H1 (cell line): ENCODE data around the gene SLC17A1. TPM values are rescaled to one million over a fixed set of nuclear protein-coding genes. Genes with fewer than 3 reads are reported as not detected.

Experiments
- CTCF ChIA-PET: fragments of 300-600 bp; sonication (Branson Sonifier 250); formaldehyde crosslinking; loops from one replicate; lab custom pipeline; 2021; ENCODE audit not compliant: partially characterized antibody; lab: Charles Lee
- POLR2A ChIA-PET: fragments of 300-600 bp; sonication (Branson Sonifier 250); formaldehyde crosslinking; loops from one replicate; lab custom pipeline; 2021; ENCODE audit warnings: inconsistent platforms; ENCODE audit not compliant: partially characterized antibody; lab: Charles Lee
- DNase-seq, 2 experiments: peaks; one replicate each; pipeline versions ENCODE4 v3.0.0 to v3.0.0-alpha.2; 2010 to 2022; ENCODE audit warnings: low spot score in 2 of 2, low read depth in 1 of 2, mixed read lengths in 1 of 2
- FAIRE-seq: peaks from 2 replicates; lab custom pipeline; 2011; peaks lifted over from hg19 to GRCh38; lab: Jason Lieb, UNC
- H2AFZ ChIP-seq: 2 replicates; pipeline ENCODE4 v1.8.1; 2012; ENCODE audit warnings: low read length, inconsistent platforms
- H2AK5ac ChIP-seq: 2 replicates; pipeline ENCODE4 v1.6.1; 2013; ENCODE audit warnings: low read depth, low read length
- H2BK120ac ChIP-seq: replicated peaks from 2 replicates; pipeline ENCODE3; 2013; ENCODE audit warnings: low read depth, low read length, inconsistent platforms
- H2BK12ac ChIP-seq: 2 replicates; pipeline ENCODE4 v1.6.1; 2013; ENCODE audit warnings: low read depth, low read length
- H2BK15ac ChIP-seq: 2 replicates; pipeline ENCODE4 v1.6.1; 2013; ENCODE audit warnings: low read length
- H2BK20ac ChIP-seq: 2 replicates; pipeline ENCODE4 v1.6.1; 2013; ENCODE audit warnings: low read length
- H2BK5ac ChIP-seq: 2 replicates; pipeline ENCODE4 v1.6.1; 2013; ENCODE audit warnings: low read depth, low read length
- H3K14ac ChIP-seq: 2 replicates; pipeline ENCODE4 v1.6.1; 2013; ENCODE audit warnings: inconsistent platforms; ENCODE audit not compliant: insufficient read length
- H3K18ac ChIP-seq: 2 replicates; pipeline ENCODE4 v1.6.1; 2013; ENCODE audit warnings: low read length; ENCODE audit errors: extremely low read depth
- H3K23ac ChIP-seq: 2 replicates; pipeline ENCODE4 v1.6.1; 2013; ENCODE audit warnings: inconsistent platforms; ENCODE audit not compliant: insufficient read length
- H3K23me2 ChIP-seq: 2 replicates; pipeline ENCODE4 v1.6.1; 2013; ENCODE audit warnings: low read depth, low read length
- H3K27ac ChIP-seq: 2 replicates; pipeline ENCODE4 v1.6.1; 2011; ENCODE audit warnings: low read depth, low read length, inconsistent platforms
- H3K27me3 ChIP-seq, 4 experiments: replicated peaks in 1 of 4; 1 replicate in 1 of 4; 2 replicates in 3 of 4; pipeline versions ENCODE4 v1.6.1 to v1.8.1; 2011 to 2013; ENCODE audit warnings: low read length in 3 of 4, mild to moderate bottlenecking in 3 of 4, inconsistent platforms in 2 of 4, mixed read lengths in 2 of 4, moderate library complexity in 1 of 4; ENCODE audit not compliant: control insufficient read depth in 3 of 4, insufficient read depth in 3 of 4; ENCODE audit errors: extremely low read depth in 1 of 4
- H3K36me3 ChIP-seq, 4 experiments: 2 replicates each; pipeline versions ENCODE4 v1.6.1 to v1.8.1; 2011 to 2013; ENCODE audit warnings: mild to moderate bottlenecking in 4 of 4, low read length in 3 of 4, moderate library complexity in 2 of 4, control low read depth in 1 of 4, inconsistent platforms in 1 of 4; ENCODE audit not compliant: insufficient read depth in 4 of 4, control insufficient read depth in 2 of 4
- H3K4ac ChIP-seq: replicated peaks from 2 replicates; pipeline ENCODE3; 2013; ENCODE audit warnings: low read length, low read depth, mixed read lengths, inconsistent platforms; ENCODE audit not compliant: insufficient read length
- H3K4me1 ChIP-seq, 4 experiments: replicated peaks in 1 of 4; 1 replicate in 1 of 4; 2 replicates in 3 of 4; pipeline versions ENCODE4 v1.6.1 to v1.8.1; 2011 to 2013; ENCODE audit warnings: low read length in 3 of 4, inconsistent platforms in 2 of 4, mixed read lengths in 1 of 4; ENCODE audit not compliant: insufficient read depth in 4 of 4, control insufficient read depth in 3 of 4
- H3K4me2 ChIP-seq, 2 experiments: 2 replicates each; pipeline versions ENCODE4 v1.6.1 to v1.8.1; 2011 to 2013; ENCODE audit warnings: low read depth in 2 of 2, low read length in 2 of 2, control low read depth in 1 of 2, inconsistent platforms in 1 of 2, mild to moderate bottlenecking in 1 of 2; ENCODE audit not compliant: insufficient read depth in 1 of 2
- H3K4me3 ChIP-seq, 4 experiments: fragments of 200-600, 300-600 bp in 1 of 4; sonication (generic), shearing (Covaris generic), sonication (Bioruptor Twin) in 1 of 4; 2 replicates each; pipeline versions ENCODE4 v1.5.1 to v1.8.1; 2011 to 2016; ENCODE audit warnings: low read length in 4 of 4, low read depth in 3 of 4, control low read depth in 2 of 4, inconsistent platforms in 2 of 4, mild to moderate bottlenecking in 2 of 4, mixed read lengths in 1 of 4, moderate library complexity in 1 of 4; ENCODE audit not compliant: insufficient read depth in 2 of 4; ENCODE audit errors: extremely low read depth in 1 of 4
- H3K56ac ChIP-seq: replicated peaks from 2 replicates; pipeline ENCODE3; 2013; ENCODE audit warnings: low read depth, mild to moderate bottlenecking, mixed read lengths, low read length, inconsistent platforms; ENCODE audit not compliant: insufficient read length
- H3K79me1 ChIP-seq: 2 replicates; pipeline ENCODE4 v1.6.1; 2013; ENCODE audit warnings: low read depth, low read length, control low read depth
- H3K79me2 ChIP-seq, 2 experiments: 2 replicates each; pipeline versions ENCODE4 v1.6.1 to v1.8.1; 2012 to 2013; ENCODE audit warnings: low read length in 2 of 2, mild to moderate bottlenecking in 2 of 2, inconsistent platforms in 1 of 2; ENCODE audit not compliant: insufficient read depth in 2 of 2, control insufficient read depth in 1 of 2
- H3K9ac ChIP-seq, 4 experiments: replicated peaks in 1 of 4; 1 replicate in 1 of 4; 2 replicates in 3 of 4; pipeline versions ENCODE4 v1.6.1 to v1.8.1; 2011 to 2013; ENCODE audit warnings: low read depth in 3 of 4, low read length in 3 of 4, control low read depth in 2 of 4, mild to moderate bottlenecking in 2 of 4, moderate library complexity in 2 of 4, inconsistent platforms in 1 of 4; ENCODE audit errors: extremely low read depth in 1 of 4
- H3K9me3 ChIP-seq, 2 experiments: 2 replicates each; pipeline versions ENCODE4 v1.6.1 to v1.8.1; 2012 to 2013; ENCODE audit warnings: mild to moderate bottlenecking in 2 of 2, moderate library complexity in 2 of 2, control low read depth in 1 of 2, inconsistent platforms in 1 of 2, low read depth in 1 of 2, low read length in 1 of 2, mixed read lengths in 1 of 2; ENCODE audit not compliant: insufficient read depth in 2 of 2
- H4K20me1 ChIP-seq, 2 experiments: replicated peaks in 1 of 2; 2 replicates each; pipeline versions ENCODE3 to v1.8.1; 2011 to 2013; ENCODE audit warnings: inconsistent platforms in 2 of 2, low read length in 2 of 2, mild to moderate bottlenecking in 1 of 2; ENCODE audit not compliant: insufficient read depth in 2 of 2, control insufficient read depth in 1 of 2
- H4K5ac ChIP-seq: 2 replicates; pipeline ENCODE4 v1.6.1; 2013; ENCODE audit warnings: low read length, low read depth, mixed read lengths, inconsistent platforms; ENCODE audit not compliant: insufficient read length
- H4K8ac ChIP-seq: 2 replicates; pipeline ENCODE4 v1.8.0; 2013; ENCODE audit warnings: mild to moderate bottlenecking, moderate library complexity, low read length, inconsistent platforms; ENCODE audit not compliant: insufficient read depth; ENCODE audit errors: extremely low read depth
- H4K91ac ChIP-seq: replicated peaks from 2 replicates; pipeline ENCODE3; 2013; ENCODE audit warnings: low read length, mixed read lengths, inconsistent platforms; ENCODE audit not compliant: insufficient read length
- BACH1 ChIP-seq: IDR thresholded peaks from 2 replicates; pipeline ENCODE4 v1.6.1; 2012; ENCODE audit warnings: low read length, improper control_type of control experiment
- CHD1 ChIP-seq: IDR thresholded peaks from 2 replicates; pipeline ENCODE4 v1.6.1; 2012; ENCODE audit warnings: low read depth, low read length, improper control_type of control experiment
- CHD2 ChIP-seq: IDR thresholded peaks from 2 replicates; pipeline ENCODE4 v1.6.1; 2012; ENCODE audit warnings: low read length, improper control_type of control experiment
- CTBP2 ChIP-seq: IDR thresholded peaks from 2 replicates; pipeline ENCODE4 v1.7.0; 2011; ENCODE audit warnings: borderline replicate concordance, mild to moderate bottlenecking, moderate library complexity, mixed read lengths, low read length; ENCODE audit not compliant: insufficient read depth, insufficient read length
- EGR1 ChIP-seq: IDR thresholded peaks from 2 replicates; pipeline ENCODE4 v1.6.1; 2011; ENCODE audit warnings: low read depth, low read length, borderline replicate concordance
- EZH2 ChIP-seq: fragments of 200-600 bp; sonication (generic); IDR thresholded peaks from 2 replicates; pipeline ENCODE4 v1.7.1; 2012; ENCODE audit warnings: low read depth, mild to moderate bottlenecking, moderate library complexity, low read length, inconsistent platforms; ENCODE audit not compliant: severe bottlenecking
- GABPA ChIP-seq: IDR thresholded peaks from 2 replicates; pipeline ENCODE4 v1.6.1; 2011; ENCODE audit warnings: mild to moderate bottlenecking, low read length, moderate library complexity, borderline replicate concordance; ENCODE audit not compliant: insufficient read depth
- GTF2F1 ChIP-seq: IDR thresholded peaks from 2 replicates; pipeline ENCODE4 v1.6.1; 2012; ENCODE audit warnings: low read depth, low read length, improper control_type of control experiment, borderline replicate concordance
- HDAC6 ChIP-seq: IDR thresholded peaks from one replicate; pipeline ENCODE4 v1.7.1; 2012; ENCODE audit warnings: low read depth, mild to moderate bottlenecking, inconsistent platforms, low read length, moderate library complexity
- MAFK ChIP-seq: IDR thresholded peaks from 2 replicates; pipeline ENCODE4 v1.6.1; 2012; ENCODE audit warnings: low read depth, mild to moderate bottlenecking, improper control_type of control experiment, low read length
- SIX5 ChIP-seq: IDR thresholded peaks from 2 replicates; pipeline ENCODE4 v1.6.1; 2011; ENCODE audit warnings: mild to moderate bottlenecking, low read depth, low read length
- WGBS, 2 experiments: shearing (Covaris generic) in 1 of 2; methylation state at CpG; one replicate each; pipeline versions ENCODE4 v1.1.6 to v1.1.7; 2013 to 2015; ENCODE audit warnings: low lambda C conversion rate in 2 of 2, mixed read lengths in 2 of 2, inconsistent platforms in 1 of 2, low coverage in 1 of 2, missing lambda C conversion rate in 1 of 2; ENCODE audit not compliant: insufficient replicate concordance in 2 of 2, insufficient coverage in 1 of 2, insufficient read length in 1 of 2; ENCODE audit errors: extremely low coverage in 1 of 2, missing lambda C conversion rate in 1 of 2; 5-methylcytosine and 5-hydroxymethylcytosine counted together
- polyA plus RNA-seq, 7 experiments: library from polyadenylated mRNA; depleted of rRNA in 3 of 7; stranded (reverse) in 5 of 7; unstranded in 2 of 7; fragments of >200 nt in 5 of 7; fragments of 200-250 nt in 2 of 7; gene quantifications; 1 replicate in 5 of 7; 2 replicates in 1 of 7; 4 replicates in 1 of 7; pipeline versions ENCODE4 v1.2.1 to v1.2.3, GENCODE V29; 2011 to 2013; ENCODE audit warnings: missing spikeins in 2 of 7, mixed read lengths in 2 of 7
- total RNA-seq: library from RNA; stranded (reverse); fragmentation: NEBNext Ultra II Directional; extraction: Animal tissue kit (Norgen Biotek cat#: 25700); gene quantifications from 2 replicates; pipeline ENCODE4 v1.2.1, GENCODE V29; 2021

SLC17A1 gene
- total and polyA plus RNA-seq, 2 of the 8 experiments (the other 6 are each of a cell fraction or from before 2014, with no cell fraction given) = not detected

- Histone ChIP-seq H2BK120ac (no peak overlapping the region), H3K14ac (no peak overlapping the region), H2BK20ac (no peak overlapping the region), H4K20me1 (no peaks in the 10 kb centered on the region), H2BK5ac (no peak overlapping the region), H2AFZ (no peak overlapping the region), H3K79me2 (no peaks in the 10 kb centered on the region), H2BK12ac (no peak overlapping the region), H3K27me3 (no peaks in the 10 kb centered on the region), H2BK15ac (no peak overlapping the region), H4K8ac (no peak overlapping the region), H3K18ac (no peak overlapping the region)
- TF ChIP-seq EGR1 (no peak), MAFK (no peak), EZH2 (no peak), CHD1 (no peak), CTBP2 (no peak), GABPA (no peak), CHD2 (no peak), GTF2F1 (no peak), BACH1 (no peak), HDAC6 (no peak), SIX5 (no peak)
- TF ChIP-seq, all 59 proteins: peak for 0
- ChIA-PET POLR2A (no interaction called here), CTCF (interaction anchor here (0.7 to 1.7 kb wide), 6 partner anchors 10 to 174 kb away, joined by 3 to 4 read pairs (median 3); no protein-coding TSS in a partner anchor)
- 96% methylated on average over 3 of the region's 3 CpGs; no CpG with 5 or more reads in 1 of the 2 experiments for WGBS, 2 experiments
- no peaks in the 10 kb centered on the region for H3K79me1 ChIP-seq
- no peak overlapping the region for H4K91ac ChIP-seq
- no peak overlapping the region for H3K4me3 ChIP-seq
- H3K23me2 ChIP-seq = no peaks in the 10 kb centered on the region
- no peak overlapping the region for H3K4me2 ChIP-seq
- DNase-seq (no peak), FAIRE-seq (no peak)
- H3K9me3 ChIP-seq = no peaks in the 10 kb centered on the region
- no peak overlapping the region for H3K4ac ChIP-seq
- no peak overlapping the region for H3K27ac ChIP-seq
- H2AK5ac ChIP-seq = no peak overlapping the region
- no peak overlapping the region for H4K5ac ChIP-seq
- no peak overlapping the region for H3K9ac ChIP-seq
- no peaks in the 10 kb centered on the region for H3K4me1 ChIP-seq
- H3K56ac ChIP-seq = no peak overlapping the region
- H3K23ac ChIP-seq = no peak overlapping the region
- H3K36me3 ChIP-seq = no peaks in the 10 kb centered on the region
Measured at GRCh38 chr6:25874822-25875562, 43.1 kb upstream of the SLC17A1 start.
